Right ventricle myocardium superior (tissue), 1 donor: Measurements from ENCODE around the gene SREBF1. TPM values are rescaled to one million over a fixed set of nuclear protein-coding genes. Genes with fewer than 3 reads are reported as not detected.

Experiments used
- ATAC-seq: fragments of 200-7000 bp; cut with Tn5 transposase; one replicate; pipeline ENCODE4 v1.9.1; 2020; ENCODE audit warnings: mild to moderate bottlenecking; ENCODE audit not compliant: poor library complexity
- DNase-seq: peaks from one replicate; pipeline ENCODE4 v3.0.0-alpha.2; 2020
- intact Hi-C: fragments of 100-400 bp; cut with DNase I; formaldehyde crosslinking; loops from one replicate; pipeline ENCODE4 v1.11.2; 2022
- total RNA-seq: library from RNA; stranded (reverse); fragmentation: NEBNext Ultra II Directional; extraction: Animal tissue kit (Norgen Biotek cat#: 25700); gene quantifications from one replicate; pipeline ENCODE4 v1.2.1, GENCODE V29; 2021
- donor health status: DM: no; HTN: yes; CAD: no; lungs with severe emphysema.

Gene SREBF1
- total RNA-seq, 1 donor from 2014 or later, result 14.7 TPM

DNA sequence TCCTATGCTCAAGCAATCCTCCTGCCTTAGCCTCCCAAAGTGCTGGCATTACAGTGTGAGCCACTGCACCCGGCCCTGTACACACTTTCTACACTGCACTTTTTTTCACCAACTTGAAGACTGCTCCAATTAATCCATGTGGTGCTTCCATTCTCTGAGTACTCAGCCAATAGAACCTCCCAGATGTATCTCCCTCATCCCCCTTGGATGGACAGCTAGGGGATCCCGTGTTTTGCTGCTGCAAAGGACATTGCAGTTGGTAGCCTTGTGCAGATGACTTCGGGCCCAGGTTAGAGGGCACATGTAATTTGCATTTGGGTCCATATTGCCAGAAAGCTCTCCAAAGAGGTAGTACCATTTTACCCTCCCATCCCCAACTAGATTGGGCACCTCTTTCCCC is 59.9 kb downstream of the SREBF1 start:
- ATAC-seq, result no peak
- no peak for DNase-seq
- intact Hi-C loops, result no loop called here

DNA sequence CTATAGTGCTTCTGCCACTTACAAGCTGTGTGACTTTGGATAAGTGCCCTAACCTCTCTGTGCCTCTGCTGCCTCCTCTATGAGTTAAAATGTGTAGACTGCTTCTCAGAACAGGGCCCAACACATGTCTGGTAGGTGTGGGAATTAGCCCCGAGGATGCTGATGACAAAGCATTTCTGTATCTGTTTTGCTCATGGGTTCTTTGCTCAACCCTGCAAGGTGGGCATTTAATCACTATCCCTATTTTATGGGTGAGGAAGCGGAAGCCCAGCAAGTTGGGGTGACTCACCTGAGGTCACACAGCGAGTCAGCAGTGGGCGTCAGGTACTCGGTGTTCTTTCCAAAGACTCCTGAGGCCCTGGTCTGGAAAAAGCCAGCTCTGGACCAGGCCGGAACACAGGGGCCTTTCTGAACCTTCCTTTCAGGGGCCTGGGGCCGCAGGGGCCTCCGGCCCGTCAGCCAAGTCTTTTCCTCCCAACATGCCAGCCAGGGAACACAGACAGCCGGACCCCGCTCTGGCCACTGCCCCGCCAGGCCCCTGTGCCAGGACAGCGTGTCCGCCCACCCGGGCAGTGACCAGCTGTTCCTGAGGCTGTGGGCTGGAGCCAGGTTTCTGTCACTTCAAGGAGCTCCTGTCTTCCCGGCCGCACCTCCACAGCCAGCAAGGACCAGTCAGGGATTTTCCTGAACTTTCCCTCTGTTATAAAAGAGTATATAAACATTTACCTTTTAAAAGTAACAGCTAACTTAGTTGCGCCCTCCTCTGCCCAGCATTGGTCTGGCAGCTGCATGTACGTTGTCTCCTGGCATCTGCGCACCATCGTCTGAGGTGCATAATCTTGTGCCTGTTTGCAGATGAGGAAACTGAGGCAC is 62.5 kb downstream of the SREBF1 start:
- ATAC-seq (peak; percentile 38), DNase-seq (no peak)
- intact Hi-C loops, result no loop called here

DNA sequence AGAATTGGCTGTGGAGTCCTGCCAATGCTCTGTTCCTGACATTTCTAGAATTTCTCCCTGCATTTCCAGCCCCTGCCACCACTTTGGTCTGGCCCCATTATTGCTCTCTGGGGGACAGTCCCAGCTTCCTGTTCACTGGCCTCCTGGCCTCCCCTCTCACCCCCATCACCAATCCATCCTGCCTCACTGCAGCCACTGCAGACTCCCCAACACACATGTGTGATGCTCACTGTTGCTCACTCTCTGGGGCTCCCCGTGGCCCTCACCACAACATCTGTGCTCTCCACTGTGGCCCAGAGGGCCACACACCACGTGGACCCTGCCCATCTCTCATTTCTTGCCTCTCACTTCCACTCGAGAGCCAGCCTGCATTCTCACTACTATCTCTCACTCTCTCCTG is 64.6 kb downstream of the SREBF1 start:
- intact Hi-C loops, result no loop called here
- no peak for DNase-seq
- no peak for ATAC-seq

DNA sequence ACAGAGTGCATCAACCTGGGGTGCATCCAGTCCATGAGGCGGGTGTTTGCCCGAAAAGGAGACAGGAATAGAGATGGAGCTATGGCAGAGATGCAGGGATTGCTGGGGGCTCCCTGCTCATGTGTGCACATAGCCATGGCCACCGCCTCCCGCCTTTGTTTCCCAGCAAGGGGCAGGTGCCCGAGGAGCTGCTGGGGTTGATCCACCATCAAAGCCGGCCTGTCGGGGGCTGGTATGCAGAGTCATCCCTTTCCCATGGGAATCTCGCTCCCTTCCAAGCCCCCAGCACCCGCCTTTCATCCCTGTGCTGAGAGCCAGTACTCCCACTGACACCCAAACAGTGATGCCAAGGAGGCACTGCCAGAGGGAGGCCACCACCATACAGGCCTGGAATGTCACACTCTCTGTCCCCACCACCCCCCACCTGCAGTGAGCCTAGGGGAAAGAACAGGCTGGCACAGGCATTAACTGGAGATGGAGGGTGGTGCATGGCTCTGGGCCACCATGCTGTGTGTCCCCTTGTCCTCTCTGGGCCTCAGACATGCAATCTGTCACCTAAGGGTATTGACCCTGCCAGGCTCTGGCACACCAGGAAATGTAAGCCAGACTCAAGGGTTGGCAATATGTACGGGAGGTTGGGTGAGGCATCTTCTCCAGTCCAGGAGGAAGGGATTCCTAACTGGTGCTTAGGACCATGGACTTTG is 65.1 kb downstream of the SREBF1 start:
- DNase-seq (no peak), ATAC-seq (no peak)
- intact Hi-C loops, result no loop called here

DNA sequence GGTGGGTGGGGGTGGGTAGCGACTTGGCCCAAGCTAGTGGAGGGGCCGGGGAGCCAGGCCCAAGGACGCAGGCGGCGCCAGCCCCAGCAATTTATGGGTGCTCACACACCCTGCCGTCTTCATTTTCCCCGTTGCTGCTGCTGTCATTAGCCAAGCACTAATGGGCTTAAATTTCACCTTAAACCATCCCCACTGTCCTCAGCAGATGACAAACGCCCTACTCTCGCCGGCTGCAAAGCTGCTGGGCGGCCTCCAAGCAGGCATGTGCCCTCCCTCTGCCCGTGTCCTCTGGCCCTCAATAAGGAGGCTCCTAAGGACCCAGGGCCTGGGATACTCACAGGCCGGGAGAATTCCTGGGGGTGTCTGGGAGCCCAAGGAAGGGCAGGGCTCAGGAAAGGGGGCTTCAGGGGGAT is 66.1 kb downstream of the SREBF1 start:
- no peak for DNase-seq
- intact Hi-C loops, result no loop called here
- peak; percentile 50 for ATAC-seq

DNA sequence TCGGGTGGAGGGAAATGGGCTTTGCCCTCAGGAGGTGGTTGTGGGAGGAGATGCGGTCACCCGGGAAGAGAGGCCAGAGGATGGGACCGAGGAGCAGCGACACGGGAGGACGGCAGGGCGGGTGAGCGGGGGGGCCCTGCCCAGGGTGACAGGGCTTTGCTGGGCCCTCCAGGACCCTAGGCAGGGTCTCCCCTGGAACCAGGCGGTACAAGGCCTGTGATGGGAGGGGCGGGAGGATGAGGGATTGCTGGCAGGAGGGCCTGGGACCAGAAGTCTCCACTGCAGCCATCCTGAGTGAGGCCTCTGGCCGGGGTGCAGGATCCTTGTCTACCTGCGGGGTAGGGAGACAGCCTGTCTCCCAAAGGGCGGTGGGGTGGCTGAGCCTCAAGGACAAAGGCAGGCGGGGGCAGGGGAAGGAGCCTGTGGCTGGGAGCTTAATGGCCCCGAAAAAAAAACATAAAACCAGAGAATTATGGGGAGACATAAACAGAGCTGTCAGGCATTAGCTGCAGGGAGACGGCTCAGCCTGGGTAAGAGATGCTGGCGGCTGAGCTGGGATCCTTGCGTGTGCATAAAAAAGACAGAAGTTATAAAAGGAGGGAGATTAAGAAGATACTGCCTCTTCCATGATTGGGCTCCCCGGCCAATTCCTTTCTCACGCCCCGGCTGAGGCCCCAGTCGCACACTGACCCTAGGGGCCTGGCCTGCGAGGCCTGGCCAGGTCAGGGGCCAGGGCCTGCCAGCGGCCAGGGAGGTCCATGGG is 66.7 kb downstream of the SREBF1 start:
- intact Hi-C loops, result no loop called here
- ATAC-seq (no peak), DNase-seq (no peak)

DNA sequence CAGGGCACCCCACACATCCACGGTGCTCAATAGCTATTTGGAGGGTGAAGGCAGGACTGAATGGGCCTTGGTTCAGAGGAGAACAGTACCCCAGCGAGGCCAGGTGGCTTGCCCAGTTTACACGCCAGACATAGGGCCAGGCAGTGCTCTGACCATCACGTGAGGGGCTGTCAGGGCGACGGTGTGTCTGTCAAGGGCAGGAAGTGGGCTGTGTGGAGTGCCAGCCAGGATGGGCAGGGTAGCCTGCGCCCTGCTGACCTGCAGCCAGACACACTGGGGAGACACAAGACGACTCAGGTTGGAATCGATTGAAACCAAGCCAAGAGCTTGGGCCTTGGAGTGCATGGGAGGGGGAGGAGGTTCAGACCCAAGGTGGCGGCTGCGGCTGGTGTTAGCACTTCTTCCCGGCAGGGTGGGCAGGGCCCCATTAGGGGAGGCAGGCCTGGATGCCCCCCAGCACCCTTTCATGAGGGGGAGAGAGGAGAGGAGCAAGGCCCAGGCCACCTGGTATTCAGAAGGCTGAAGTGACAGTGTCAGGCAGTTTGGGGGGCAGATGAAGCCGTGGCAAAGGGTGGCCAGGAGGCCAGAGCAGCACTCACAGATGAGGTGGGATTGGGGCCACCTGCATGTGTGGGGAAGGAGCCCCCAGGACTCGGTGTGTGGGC is 68.2 kb downstream of the SREBF1 start:
- ATAC-seq (peak; percentile 43), DNase-seq (no peak)
- intact Hi-C loops, result no loop called here

DNA sequence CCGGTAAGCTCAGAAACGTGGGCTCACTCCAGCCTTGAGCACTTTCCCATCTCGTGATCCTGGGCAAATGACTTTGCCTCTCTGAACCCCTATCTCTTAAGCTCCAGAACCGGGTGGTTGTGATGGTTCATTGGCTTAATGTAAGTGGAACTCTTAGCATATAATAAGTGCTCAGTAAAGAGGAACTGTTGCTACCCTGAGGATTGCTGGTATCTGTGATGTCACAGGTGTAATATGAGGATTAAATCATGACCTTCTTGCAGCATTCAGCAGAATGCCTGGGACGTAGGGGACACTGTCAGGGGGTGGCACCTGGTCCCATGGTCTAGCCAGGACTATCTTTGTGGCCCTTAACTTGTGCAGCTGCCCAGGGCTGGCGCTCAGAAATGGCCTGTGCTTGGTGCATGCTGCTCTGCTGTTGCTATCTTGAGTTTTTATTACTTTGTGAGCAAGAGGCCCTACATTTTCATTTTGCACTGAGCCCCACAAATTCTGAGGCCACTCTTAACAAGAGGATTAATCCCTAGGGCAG is 68.8 kb downstream of the SREBF1 start:
- no peak for ATAC-seq
- DNase-seq, result no peak
- intact Hi-C loops, result no loop called here

DNA sequence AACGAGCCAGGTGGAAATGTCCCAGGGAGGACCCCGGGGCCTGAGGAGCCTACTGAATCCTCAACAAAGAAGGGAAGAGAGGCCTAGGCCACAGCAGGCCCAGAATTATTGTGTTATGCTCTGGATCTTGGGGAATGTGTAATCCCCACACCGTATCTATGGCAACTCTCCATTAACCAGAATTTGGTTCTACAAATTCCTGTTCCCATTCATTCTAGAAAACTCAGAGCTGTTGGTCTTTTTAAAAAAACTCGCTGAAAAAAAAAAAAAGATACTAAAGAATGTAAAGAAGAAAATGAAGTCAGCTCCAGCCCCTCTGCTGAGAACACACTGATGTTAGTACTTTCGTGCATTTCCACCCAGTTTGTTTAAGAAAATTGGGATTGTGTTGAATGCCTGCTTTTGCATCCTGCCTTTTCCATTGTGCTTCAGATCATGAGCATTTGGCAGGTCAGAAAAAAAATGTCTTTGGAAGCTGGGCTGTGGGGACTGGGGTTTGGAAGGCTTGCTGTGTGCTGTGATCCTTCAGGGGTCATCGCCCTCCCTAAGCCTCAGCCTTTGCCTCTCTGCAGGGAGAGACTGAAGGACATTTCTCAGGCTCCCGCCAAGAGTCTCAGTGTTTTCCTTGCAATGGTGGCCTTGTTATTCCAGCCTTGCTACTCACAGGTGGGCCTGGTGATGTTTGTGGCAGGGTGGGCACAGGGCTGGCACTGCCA is 69.5 kb downstream of the SREBF1 start:
- intact Hi-C loops, result no loop called here
- ATAC-seq (no peak), DNase-seq (no peak)

DNA sequence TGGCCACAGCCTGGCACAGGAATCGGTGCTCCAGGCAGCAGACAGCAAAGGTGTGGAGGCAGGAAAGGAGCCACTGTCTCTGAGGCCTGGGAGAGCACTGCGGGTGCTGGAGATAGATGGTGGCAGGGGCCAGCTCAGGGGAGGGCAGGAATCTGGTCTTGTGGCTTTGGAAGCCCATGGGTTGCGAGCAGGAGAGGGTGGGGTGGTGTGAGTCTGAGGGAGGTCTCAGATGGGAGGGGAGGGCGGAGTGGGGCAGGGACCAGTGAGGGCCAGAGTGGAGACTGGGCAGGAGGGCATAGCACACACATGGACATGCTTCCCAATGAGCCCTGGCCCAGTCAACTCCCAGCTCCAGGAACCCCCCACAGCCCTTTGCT is 70.1 kb downstream of the SREBF1 start:
- intact Hi-C loops, result no loop called here
- no peak for ATAC-seq
- DNase-seq, result no peak

DNA sequence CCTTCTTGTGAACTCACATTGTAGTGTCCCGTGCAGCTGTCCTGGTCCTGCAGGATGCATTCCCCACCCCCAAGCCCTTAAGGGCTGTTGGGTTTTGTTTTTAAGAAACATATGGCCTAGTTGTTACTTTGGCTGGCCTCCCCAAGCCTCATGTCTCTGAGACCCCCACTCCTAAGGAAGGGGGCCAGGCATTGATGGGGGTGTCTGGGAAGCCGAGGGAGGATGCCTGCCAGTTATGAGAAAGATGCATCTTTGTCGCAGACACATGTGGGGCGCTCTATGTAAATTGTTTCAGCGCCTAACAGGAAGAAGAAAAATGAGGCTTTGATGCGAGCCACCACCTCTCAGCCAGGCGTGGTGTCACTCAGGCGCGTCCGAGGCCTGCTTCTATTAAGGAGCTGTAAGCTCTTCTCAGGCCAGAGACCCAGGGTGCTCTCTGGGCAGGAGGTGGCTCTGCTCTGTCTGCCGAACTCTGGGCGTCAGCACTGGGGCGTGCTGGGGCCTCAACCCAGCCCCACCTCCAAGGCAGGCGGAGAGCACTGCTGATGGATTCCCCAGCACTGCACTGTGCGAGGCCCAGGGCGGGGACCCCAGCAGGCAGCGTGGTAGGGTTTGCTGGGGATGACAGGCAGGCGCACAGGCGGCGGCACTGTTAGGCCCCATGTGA is 70.6 kb downstream of the SREBF1 start:
- no peak for DNase-seq
- intact Hi-C loops, result no loop called here
- no peak for ATAC-seq

DNA sequence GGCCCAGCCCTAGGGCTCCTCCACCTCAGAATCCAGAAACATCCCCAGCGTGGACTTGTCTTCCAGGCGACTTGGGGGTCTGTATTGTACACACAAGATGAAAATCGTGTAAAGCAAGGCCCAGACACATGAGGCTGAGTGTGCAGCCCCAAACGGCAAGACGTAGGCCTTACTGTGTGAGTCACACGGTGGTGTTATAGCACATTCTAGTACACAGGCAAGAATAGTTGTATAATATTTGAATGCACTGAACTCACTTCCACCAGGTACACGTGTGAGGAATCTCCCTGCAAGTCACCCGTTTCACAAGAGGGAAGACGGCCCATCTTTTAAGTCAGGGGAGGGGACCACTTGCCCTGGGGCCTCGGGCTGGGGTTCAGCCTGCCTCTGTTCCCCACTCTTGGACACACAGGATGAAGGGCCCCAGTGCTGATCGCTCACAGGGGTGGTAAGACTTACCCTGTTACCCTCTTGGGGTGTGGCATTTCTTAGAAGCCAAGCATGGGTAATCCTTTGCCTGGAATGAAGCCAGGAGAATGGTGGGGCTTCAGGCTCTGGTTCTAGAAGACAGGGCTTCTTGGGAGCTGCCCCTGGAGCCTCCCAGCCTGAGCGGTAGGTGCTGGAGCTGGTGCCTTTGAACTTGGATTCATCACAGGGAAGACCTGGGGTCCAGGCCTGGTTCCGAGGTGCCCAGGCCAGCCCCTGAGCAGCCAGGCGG is 71.3 kb downstream of the SREBF1 start:
- ATAC-seq (no peak), DNase-seq (no peak)
- intact Hi-C loops, result no loop called here

DNA sequence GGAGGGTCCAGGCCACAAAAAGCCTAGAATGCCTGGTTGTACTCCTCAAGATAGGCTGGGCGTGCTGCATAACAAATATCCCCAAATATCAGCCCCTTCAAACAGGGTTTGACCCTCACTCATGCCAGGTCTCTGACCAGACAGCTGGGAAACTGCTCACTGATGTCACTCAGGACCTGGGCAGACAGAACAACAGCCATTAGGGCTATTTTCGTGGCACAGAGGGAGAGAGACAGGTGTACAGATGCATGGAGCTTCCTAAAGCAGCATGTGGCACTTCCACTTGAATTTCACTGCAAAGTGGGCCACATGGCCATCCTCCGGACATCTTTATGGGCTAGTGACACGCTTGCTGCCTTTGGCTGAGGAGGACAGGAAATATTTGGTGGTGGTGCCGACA is 73.1 kb downstream of the SREBF1 start:
- ATAC-seq (no peak), DNase-seq (no peak)
- intact Hi-C loops, result no loop called here

DNA sequence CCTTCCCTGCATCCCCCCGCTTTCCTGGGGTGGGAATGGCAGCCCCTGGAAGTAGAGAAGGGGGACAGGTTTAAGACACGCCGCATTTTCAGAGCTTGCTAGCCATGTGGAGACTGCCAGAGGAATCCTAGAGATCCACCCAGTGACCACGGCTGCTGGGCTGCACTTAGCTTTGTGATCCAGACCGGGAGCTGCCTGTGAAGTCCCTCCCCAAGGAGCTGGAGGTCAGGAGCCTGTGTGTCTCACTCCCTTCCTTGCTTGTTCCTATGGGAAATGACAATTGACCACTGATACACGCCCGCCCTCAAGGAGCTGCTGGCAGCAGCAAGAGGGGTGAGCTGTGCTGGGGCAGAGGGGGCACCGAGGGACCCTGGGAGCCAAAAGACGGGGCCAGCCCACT is 73.7 kb downstream of the SREBF1 start:
- no peak for ATAC-seq
- no peak for DNase-seq
- intact Hi-C loops, result no loop called here

DNA sequence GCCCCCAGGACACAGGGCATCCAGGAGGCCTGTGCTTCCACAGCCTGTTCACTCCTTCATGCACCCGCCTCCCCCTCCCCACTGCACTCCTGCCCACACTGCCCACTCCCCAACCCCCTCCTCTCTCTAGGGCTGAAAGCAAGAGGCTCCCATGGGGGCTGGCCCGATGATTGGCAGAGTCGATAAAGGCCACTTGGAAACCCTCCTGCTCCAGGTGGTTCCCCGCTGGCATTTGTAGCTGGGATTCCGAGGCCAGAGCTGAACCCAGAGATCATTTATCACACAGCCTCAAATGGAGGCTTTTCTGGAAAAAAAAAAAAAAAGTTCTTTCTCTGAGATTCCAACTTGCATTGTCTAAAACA is 74.1 kb downstream of the SREBF1 start:
- no peak for DNase-seq
- no peak for ATAC-seq
- intact Hi-C loops, result no loop called here
